D341Med (cell line): ENCODE data around the gene AMIGO3.
A peak's percentile ranks its signal among the peaks of the same experiment; 100 is the strongest.
"Not testable (repeated sequence)": the region's sequence is repeated elsewhere in the genome, so short reads cannot be mapped to it uniquely, and the experiment has no call there.

Source experiments
- DNase-seq: peaks from one replicate; pipeline ENCODE4 v3.0.0; 2012; ENCODE audit warnings: low spot score

The AMIGO3 gene, protein sequence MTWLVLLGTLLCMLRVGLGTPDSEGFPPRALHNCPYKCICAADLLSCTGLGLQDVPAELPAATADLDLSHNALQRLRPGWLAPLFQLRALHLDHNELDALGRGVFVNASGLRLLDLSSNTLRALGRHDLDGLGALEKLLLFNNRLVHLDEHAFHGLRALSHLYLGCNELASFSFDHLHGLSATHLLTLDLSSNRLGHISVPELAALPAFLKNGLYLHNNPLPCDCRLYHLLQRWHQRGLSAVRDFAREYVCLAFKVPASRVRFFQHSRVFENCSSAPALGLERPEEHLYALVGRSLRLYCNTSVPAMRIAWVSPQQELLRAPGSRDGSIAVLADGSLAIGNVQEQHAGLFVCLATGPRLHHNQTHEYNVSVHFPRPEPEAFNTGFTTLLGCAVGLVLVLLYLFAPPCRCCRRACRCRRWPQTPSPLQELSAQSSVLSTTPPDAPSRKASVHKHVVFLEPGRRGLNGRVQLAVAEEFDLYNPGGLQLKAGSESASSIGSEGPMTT

GRCh38 chr3:49719214-49719884 lies at the start of gene AMIGO3:
AMIGO3 (minus strand) TSS chr3:49719684; CDS start chr3:49719465, 219 bp downstream.
- peak; percentile 97 for DNase-seq

DNA sequence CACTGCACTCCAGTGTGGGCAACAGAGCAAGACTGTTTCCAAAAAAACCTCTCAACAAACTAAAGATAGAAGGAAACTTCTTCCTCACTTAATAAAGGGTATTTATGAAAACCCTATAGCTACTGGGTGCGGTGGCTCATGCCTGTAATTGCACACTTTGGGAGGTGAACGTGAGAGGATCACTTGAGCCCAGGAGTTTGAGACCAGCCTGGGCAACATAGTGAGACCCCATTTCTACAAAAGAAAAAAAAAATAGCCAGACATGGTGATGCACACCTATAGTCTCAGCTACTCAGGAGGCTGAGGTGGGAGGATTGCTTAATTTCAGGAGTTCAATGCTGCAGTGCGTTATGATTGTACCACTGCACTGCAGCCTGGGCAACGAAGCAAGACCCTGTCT lies 44.5 kb upstream of the AMIGO3 start:
- no peak for DNase-seq

- DNase-seq = no peak
Measured at GRCh38 chr3:49761661-49762060, 42.2 kb upstream of the AMIGO3 start.

- no peak for DNase-seq
Measured at GRCh38 chr3:49759226-49759625, 39.7 kb upstream of the AMIGO3 start.

- no peak for DNase-seq
Measured at GRCh38 chr3:49757197-49757596, 37.7 kb upstream of the AMIGO3 start.

- DNase-seq = no peak
Measured at GRCh38 chr3:49756036-49756435, 36.6 kb upstream of the AMIGO3 start.

- DNase-seq = no peak
Measured at GRCh38 chr3:49754536-49754935, 35.1 kb upstream of the AMIGO3 start.

- no peak for DNase-seq
Measured at GRCh38 chr3:49751501-49751900, 32.0 kb upstream of the AMIGO3 start.

DNA sequence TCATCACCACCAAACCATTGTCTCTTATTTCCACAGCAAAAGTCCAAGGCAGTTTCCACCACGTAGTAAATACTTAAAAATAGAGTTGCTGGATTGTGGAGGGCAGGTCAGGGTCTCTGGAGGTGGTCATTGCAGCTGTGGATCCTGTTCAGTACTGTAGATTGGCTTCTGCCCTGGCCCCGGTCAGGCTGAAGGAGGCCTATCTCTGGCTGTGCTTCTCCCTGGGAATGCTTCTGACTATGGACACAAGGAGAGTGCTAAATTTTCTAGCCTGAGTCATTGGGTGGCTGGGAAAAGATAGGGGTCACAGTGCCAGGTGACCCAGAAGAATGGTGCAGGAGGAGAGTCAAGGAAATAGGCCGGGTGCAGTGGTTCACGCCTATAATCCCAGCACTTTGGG lies 30.6 kb upstream of the AMIGO3 start:
- DNase-seq = no peak

DNA sequence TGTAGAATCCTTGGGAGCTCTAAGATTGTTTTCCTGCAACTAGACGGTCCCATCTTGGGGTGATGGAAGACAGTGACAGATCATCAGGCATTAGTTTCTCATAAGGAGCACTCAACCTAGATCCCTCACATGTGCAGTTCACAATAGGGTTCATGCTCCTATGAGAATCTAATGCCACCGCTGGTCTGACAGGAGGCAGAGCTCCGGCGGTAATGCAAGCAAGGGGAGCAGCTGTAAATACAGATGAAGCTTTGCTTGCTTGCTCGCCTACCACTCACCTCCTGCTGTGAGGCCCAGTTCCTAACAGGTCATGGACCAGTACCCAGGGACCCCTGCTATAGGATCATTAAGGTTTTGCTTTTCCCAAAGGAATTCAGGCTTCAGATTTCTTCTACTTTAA lies 29.4 kb upstream of the AMIGO3 start:
- DNase-seq = not testable (repeated sequence)

DNA sequence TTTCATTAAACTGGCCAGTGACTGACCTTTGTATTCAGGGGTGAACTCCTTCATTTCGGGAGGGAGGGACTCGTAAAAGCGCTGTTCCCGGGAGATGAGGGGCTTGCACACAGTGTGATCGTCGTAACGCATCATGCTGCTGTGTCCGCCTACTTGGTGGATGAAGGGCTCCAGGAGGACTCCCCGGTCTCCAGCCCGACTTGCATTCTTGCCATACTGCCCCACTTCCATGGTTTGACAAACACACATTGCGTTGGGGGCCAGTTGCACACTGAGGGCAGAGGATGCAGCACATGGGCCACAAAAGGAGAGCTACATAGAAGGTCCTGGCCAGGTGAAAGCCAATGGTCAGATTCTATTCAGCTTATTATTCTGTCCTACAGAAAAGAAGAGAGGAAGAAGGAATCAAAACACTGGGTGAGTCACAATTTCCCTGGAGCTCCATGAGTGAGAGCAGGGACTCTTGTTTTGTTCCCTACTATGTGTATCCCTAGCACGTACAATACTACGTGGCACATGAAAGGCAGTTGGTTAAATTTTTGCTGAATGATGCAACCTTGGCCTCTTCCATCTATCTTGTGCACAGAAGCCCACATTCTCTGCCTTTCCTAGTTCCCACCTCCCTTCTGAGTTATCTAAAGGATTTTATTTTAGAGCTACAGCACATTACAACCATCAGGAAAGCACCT lies 28.5 kb upstream of the AMIGO3 start:
- no peak for DNase-seq

GRCh38 chr3:49745986-49746385 lies 26.5 kb upstream of the AMIGO3 start:
- DNase-seq = no peak

DNA sequence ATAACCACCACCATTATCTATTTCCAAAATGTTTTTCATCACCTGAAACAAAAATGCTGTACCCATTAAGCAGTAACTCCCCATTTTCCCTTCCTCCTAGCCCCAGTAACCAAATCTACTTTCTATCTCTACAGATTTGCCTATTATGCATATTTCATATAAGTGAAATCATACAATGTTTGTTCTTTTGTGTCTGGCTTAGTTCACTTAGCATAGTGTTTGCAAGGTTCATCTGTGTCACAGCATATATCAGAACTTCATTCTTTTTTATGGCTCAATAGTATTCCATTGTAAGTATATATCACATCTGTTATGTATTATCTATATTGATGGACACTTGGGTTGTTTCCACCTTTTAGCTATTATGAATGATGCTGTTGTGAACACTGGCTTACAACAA lies 20.9 kb upstream of the AMIGO3 start:
- no peak for DNase-seq

GRCh38 chr3:49738067-49738713 lies 18.7 kb upstream of the AMIGO3 start:
- DNase-seq = no peak

GRCh38 chr3:49734752-49735151 lies 15.3 kb upstream of the AMIGO3 start:
- DNase-seq = no peak

GRCh38 chr3:49733551-49733950 lies 14.1 kb upstream of the AMIGO3 start:
- DNase-seq = no peak

DNA sequence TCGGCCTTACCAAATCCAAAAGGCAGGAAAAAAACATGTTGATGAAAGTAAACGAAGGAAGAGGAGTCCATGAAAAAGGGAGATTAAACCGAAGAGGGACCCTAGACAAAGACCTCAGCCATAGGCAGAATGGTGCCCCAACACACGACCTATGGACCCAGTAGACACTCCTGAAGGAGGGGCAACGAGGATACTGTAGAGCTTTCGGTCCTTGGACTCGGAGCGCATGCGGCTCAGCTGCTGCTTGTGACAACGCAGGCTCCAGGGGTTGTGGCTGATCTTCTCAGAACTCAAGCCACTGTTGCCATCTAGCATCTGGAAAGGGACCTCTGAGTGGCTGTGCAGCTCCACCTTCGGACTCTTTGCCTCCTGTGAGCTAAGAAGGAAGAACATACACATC lies 13.1 kb upstream of the AMIGO3 start:
- DNase-seq = no peak

DNA sequence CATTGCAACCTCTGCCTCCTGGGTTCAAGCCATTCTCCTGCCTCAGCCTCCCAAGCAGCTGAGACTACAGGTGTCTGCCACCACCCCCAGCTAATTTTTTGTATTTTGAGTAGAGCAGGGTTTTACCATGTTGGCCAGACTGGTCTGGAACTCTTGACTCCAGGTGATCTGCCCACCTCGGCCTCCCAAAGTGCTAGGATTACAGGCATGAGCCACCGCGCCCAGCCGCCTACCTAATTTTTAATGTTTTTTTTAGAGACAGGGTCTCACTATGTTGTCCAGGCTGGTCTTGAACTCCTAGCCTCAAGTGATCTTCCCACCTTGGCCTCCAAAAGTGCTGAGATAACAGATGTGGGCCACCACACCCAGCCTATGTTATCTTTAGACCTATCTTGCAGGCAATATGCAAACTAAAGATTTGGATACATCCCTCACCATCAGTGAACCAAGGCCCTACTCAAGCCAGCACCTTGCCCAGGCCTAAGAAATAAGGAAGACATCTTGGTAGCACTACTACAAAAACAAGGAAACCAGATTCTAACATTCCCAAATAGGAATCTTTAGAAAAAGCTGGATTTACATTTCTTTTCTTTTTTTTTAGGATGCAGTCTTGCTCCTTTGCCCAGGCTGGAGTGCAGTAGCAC lies 10.6 kb upstream of the AMIGO3 start:
- DNase-seq = no peak

DNA sequence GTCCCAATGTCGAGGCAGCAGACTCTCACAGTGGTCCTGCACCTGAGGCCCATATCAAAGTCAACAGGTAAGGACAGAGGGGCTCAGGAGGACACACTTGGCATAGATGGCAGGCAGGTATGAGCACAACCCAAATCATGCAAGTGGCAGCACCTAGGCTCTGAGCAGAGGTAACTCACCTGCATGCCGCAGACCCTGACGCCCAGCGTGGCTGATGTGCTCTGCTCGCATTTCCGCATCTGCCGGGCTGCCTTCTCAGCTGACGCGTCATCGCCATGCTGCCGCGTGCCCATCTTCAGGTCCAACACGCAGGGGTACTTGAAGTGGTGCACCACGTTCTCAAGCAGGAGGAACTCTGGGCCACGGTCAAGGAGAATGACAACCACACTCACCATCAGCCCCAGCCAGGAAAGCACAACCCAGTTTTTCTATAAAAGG lies 8.5 kb upstream of the AMIGO3 start:
- DNase-seq = peak; percentile 8

- DNase-seq = peak; percentile 15
Measured at GRCh38 chr3:49727154-49727923, 7.9 kb upstream of the AMIGO3 start.
